RWPE1 (cell line): Measurements from ENCODE around the gene RALY.

Experiments used
- CTCF ChIA-PET: fragments of 350-600 bp; sonication (Branson Sonifier 250); formaldehyde crosslinking; extraction: SDS; loops from one replicate; lab custom pipeline; 2021; lab: Yijun Ruan, JAX
- POLR2A ChIA-PET: fragments of 400-600 bp; formaldehyde crosslinking; extraction: SDS; loops from one replicate; lab custom pipeline; 2020; ENCODE audit warnings: antibody characterized with exemption; ENCODE audit not compliant: low non-redundant PET; lab: Yijun Ruan, JAX
- DNase-seq: peaks from one replicate; pipeline ENCODE4 v3.0.0; 2012; ENCODE audit warnings: low spot score
- H3K27ac ChIP-seq: fragments of 450-650 bp; 2 replicates; pipeline ENCODE4 v1.5.1; 2017
- TF ChIP-seq, protein P1 (sequence below): fragments of 450-650 bp; conservative IDR thresholded peaks from 2 replicates; pipeline ENCODE4 v1.5.1; 2017; ENCODE audit warnings: low read depth, mild to moderate bottlenecking

RALY gene

DNA sequence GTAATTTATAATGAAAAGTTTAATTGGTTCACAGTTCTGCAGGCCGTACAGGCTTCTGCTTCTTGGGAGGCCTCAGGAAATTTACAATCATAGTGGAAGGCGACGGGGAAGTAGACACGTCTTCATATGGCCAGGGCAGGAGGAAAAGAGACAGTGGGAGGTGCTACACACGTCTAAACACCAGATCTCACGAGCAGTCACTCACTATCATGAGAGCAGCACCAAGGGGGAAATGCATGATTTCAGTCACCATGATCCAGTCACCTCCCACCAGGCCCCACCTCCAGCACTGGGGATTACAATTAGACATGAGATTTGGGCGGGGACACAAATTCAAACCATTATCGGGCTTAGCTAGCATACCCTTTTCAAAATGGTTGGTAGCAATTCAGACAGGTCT lies 77.1 kb downstream of the RALY start:
- TF ChIP-seq, protein P1, sequence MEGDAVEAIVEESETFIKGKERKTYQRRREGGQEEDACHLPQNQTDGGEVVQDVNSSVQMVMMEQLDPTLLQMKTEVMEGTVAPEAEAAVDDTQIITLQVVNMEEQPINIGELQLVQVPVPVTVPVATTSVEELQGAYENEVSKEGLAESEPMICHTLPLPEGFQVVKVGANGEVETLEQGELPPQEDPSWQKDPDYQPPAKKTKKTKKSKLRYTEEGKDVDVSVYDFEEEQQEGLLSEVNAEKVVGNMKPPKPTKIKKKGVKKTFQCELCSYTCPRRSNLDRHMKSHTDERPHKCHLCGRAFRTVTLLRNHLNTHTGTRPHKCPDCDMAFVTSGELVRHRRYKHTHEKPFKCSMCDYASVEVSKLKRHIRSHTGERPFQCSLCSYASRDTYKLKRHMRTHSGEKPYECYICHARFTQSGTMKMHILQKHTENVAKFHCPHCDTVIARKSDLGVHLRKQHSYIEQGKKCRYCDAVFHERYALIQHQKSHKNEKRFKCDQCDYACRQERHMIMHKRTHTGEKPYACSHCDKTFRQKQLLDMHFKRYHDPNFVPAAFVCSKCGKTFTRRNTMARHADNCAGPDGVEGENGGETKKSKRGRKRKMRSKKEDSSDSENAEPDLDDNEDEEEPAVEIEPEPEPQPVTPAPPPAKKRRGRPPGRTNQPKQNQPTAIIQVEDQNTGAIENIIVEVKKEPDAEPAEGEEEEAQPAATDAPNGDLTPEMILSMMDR, result no peak
- POLR2A ChIA-PET, result no interaction called here
- no peak for DNase-seq
- no peak overlapping the region for H3K27ac ChIP-seq
- CTCF ChIA-PET, result interaction anchor here (0.7 to 2.2 kb wide), 4 partner anchors 11 to 238 kb away, joined by 3 to 10 read pairs (median 6); no protein-coding TSS in a partner anchor

DNA sequence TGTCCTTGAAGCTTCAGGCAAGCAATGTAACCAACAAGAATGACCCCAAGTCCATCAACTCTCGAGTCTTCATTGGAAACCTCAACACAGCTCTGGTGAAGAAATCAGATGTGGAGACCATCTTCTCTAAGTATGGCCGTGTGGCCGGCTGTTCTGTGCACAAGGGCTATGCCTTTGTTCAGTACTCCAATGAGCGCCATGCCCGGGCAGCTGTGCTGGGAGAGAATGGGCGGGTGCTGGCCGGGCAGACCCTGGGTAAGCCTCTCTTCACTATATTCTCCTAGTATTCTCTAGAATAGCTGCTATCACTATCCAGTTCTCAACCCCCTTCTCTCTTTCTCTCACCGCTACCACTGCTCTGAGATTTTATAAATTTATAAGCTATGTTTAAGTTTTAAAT lies 78.4 kb downstream of the RALY start:
- H3K27ac ChIP-seq, result no peak overlapping the region
- TF ChIP-seq, protein P1, result no peak
- no peak for DNase-seq
- POLR2A ChIA-PET, result no interaction called here
- CTCF ChIA-PET, result interaction anchor here (0.6 kb wide), 1 partner anchor 10 kb away, joined by 3 read pairs; no protein-coding TSS in a partner anchor

DNA sequence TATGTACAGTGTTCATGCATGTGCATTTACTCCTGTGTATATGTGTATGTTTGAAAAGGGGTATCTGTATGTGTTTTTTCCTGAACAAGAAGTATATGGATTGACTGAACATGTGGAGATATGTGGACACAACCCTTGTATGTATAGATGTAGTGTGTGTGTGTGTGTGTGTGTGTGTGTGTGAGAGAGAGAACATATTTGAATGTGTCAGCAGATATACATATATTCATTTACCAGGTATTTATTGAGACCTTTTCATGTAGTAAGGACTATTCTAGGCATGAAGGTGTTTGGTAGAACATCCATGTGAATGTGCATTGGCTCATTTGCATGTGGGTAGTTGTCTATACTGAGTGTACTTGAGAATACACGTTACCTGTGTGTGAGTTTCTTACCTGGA lies 79.1 kb downstream of the RALY start:
- no peak for DNase-seq
- ChIA-PET POLR2A (no interaction called here), CTCF (no interaction called here)
- TF ChIP-seq, protein P1, result no peak
- H3K27ac ChIP-seq, result no peak overlapping the region

DNA sequence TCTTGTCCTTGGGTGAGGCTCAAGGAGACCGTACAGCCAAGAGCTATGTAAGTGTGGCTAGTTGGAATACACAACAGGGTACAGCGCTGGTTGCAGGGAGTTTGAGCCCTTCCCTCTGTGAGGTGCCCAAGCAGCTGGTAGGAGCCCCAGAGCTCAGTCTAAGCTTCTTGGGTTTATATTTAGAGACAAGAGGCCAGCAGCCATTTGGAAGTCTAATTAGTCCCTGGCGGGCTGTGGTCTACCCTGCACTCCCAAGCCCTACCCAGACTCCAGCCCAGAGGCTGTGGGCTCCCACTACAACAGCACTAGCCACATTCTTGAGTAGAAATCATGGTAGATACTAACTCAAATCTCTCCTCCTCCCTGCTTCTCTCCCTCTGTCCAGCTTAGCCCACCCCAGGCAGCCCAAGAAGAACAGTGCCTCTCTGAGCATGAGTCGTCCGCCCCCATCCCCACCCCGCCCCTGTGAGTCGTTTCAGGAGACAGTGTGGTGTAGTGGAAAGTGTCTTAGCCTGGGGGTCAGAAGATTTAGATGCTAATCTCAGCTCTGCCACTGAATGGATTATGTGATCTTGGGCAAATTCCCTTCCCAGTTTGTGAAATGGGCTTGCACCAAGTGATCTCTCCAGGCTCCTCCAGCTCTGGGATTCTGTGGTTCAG lies 80.5 kb downstream of the RALY start:
- H3K27ac ChIP-seq, result peak overlapping the region; percentile 39
- CTCF ChIA-PET, result interaction anchor here (0.6 to 1.1 kb wide), 3 partner anchors 9 to 264 kb away, joined by 3 read pairs; no protein-coding TSS in a partner anchor
- peak; percentile 61 for DNase-seq
- TF ChIP-seq, protein P1, result no peak
- POLR2A ChIA-PET, result no interaction called here

DNA sequence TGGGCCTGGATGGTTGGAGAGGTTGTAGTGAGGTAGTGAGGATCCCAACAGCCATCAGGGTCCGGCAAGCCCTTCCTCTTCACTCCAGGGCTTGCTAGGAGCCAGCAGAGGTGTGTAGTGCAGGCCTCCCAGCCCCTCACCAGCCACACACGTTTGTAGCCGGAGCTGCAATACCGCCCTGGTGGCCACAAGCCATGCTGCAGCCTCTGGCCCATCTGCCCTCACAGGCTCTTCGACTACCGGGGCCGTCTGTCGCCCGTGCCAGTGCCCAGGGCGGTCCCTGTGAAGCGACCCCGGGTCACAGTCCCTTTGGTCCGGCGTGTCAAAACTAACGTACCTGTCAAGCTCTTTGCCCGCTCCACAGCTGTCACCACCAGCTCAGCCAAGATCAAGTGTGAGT lies 81.9 kb downstream of the RALY start:
- no peak overlapping the region for H3K27ac ChIP-seq
- TF ChIP-seq, protein P1, result no peak
- CTCF ChIA-PET, result interaction anchor here (0.6 to 1.1 kb wide), 4 partner anchors 10 to 213 kb away, joined by 3 to 5 read pairs (median 4); no protein-coding TSS in a partner anchor
- POLR2A ChIA-PET, result no interaction called here
- DNase-seq, result no peak

DNA sequence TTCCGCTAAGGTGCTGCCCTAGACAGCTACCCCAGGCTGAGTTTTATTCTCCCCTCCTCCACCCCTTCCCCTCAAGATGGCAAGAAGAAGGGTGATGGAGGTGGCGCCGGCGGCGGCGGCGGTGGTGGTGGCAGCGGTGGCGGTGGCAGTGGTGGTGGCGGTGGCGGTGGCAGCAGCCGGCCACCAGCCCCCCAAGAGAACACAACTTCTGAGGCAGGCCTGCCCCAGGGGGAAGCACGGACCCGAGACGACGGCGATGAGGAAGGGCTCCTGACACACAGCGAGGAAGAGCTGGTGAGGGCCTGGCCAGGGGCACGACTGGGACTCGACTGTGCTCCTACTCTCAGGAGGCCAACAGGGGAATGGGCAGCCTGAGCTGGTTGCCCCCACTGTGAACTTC lies 83.2 kb downstream of the RALY start:
- ChIA-PET CTCF (interaction anchor here (0.6 kb wide), 2 partner anchors 135 to 283 kb away, joined by 4 read pairs; no protein-coding TSS in a partner anchor), POLR2A (no interaction called here)
- TF ChIP-seq, protein P1, result no peak
- DNase-seq, result no peak
- no peak overlapping the region for H3K27ac ChIP-seq
